Mucosa of descending colon (tissue), 3 donors: ENCODE data around the gene ZFAND6. TPM values are rescaled to one million over a fixed set of nuclear protein-coding genes. Genes with fewer than 3 reads are reported as not detected.

Experiments used
- ATAC-seq: fragments of 200-7000 bp; cut with Tn5 transposase; one replicate; pipeline ENCODE4 v1.9.1; 2020; ENCODE audit warnings: mild to moderate bottlenecking, moderate library complexity
- DNase-seq, 3 donors: peaks; one replicate each; pipeline ENCODE4 v3.0.0-alpha.2; 2020
- H3K36me3 ChIP-seq: fragments of 200-600 bp; one replicate; pipeline ENCODE4 v1.8.0; 2021; ENCODE audit warnings: low read depth, mild to moderate bottlenecking
- H3K4me1 ChIP-seq: fragments of 200-600 bp; one replicate; pipeline ENCODE4 v1.8.0; 2021; ENCODE audit warnings: low read depth, mild to moderate bottlenecking
- H3K4me3 ChIP-seq: fragments of 200-600 bp; one replicate; pipeline ENCODE4 v1.8.0; 2021; ENCODE audit warnings: mild to moderate bottlenecking
- H3K9me3 ChIP-seq: fragments of 200-600 bp; one replicate; pipeline ENCODE4 v1.8.0; 2021; ENCODE audit warnings: mild to moderate bottlenecking
- intact Hi-C, 2 donors: fragments of 100-400 bp; cut with DNase I in 1 of 2; cut with micrococcal nuclease in 1 of 2; formaldehyde crosslinking; loops; one replicate each; pipeline versions ENCODE4 v1.11.0 to v1.11.1; 2022; cut with DNase I, micrococcal nuclease
- total RNA-seq, 3 donors: library from RNA; stranded (reverse); fragmentation: NEBNext Ultra II Directional in 2 of 3; extraction: Animal tissue kit (Norgen Biotek cat#: 25700) in 2 of 3; gene quantifications; one replicate each; pipeline versions ENCODE4 v1.2.1 to v1.2.4, GENCODE V29; 2021 to 2023
- TF ChIP-seq, protein P1 (sequence below): fragments of 200-600 bp; IDR thresholded peaks from one replicate; pipeline ENCODE4 v1.8.0; 2022; ENCODE audit warnings: antibody characterized with exemption, mild to moderate bottlenecking
- donor health status: DM: no; HTN: no; CAD: no; lungs with moderate emphysema.
- donor health status: DM: no; HTN: no; CAD: no.
- donor health status: DM: no; HTN: yes; CAD: no.

Gene ZFAND6
- total RNA-seq, 3 donors from 2014 or later, result 73.0 to 83.3 (median 76.5) TPM

DNA sequence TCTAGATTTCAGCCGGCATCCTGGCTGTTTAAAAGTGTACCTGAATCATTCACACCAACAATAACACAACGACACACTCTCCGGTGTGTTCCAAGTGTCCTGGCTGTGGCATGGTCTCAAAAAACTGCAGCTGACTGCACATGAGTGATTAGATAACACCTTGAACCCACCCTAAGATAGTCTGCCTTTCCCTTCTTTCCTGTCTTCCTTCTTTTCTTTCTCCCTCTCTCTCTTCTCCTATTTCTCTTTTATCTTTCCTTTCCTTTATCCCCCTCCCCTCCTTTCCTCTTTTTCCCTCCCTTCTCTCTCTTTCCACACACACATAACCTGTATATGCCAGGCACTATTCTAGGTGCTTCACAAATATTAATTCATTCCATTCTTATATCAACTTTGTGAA is 92.1 kb downstream of the ZFAND6 start:
- no peak for ATAC-seq
- Histone ChIP-seq H3K4me3 (no peak overlapping the region), H3K36me3 (no peaks in the 10 kb centered on the region), H3K4me1 (peaks cover 10% of the 10 kb centered on the region), H3K9me3 (no peaks in the 10 kb centered on the region)
- TF ChIP-seq, protein P1, sequence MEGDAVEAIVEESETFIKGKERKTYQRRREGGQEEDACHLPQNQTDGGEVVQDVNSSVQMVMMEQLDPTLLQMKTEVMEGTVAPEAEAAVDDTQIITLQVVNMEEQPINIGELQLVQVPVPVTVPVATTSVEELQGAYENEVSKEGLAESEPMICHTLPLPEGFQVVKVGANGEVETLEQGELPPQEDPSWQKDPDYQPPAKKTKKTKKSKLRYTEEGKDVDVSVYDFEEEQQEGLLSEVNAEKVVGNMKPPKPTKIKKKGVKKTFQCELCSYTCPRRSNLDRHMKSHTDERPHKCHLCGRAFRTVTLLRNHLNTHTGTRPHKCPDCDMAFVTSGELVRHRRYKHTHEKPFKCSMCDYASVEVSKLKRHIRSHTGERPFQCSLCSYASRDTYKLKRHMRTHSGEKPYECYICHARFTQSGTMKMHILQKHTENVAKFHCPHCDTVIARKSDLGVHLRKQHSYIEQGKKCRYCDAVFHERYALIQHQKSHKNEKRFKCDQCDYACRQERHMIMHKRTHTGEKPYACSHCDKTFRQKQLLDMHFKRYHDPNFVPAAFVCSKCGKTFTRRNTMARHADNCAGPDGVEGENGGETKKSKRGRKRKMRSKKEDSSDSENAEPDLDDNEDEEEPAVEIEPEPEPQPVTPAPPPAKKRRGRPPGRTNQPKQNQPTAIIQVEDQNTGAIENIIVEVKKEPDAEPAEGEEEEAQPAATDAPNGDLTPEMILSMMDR, result no peak
- intact Hi-C loops, result no loop called here
- no peak for DNase-seq

DNA sequence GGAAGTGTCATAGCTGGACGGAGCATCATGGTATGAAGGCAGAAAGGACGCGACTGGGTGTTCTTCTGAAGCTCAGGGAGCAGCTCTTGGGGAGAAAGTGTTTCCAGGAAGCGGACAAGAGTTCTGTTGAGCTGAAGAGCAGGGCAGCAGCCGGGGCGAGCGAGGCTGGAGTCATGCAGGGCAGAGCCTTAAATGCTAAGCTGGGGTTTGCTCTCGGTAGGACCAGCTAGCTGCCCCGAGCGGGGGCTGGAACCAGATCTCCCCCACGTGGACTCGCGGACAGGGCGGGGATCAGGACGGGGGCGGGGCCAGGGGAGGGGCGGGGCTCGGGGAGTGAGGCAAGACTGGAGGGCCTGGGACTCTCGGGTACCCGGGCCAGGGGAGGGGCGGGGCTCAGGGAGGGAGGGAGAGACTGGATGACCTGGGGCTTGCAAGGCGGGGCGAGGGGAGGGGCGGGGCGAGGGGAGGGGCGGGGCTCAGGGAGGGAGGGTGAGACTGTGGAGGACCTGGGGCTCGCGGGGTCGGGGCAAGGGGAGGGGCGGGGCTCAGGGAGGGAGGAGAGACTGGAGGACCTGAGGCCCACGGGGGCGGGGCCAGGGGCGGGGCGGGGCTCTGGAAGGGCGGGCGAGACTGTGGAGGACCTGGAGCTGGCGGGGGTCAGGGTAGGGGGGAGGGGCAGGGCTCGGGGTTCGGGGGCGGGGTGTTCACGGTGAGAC is 92.9 kb downstream of the ZFAND6 start:
- peak; percentile 93 for ATAC-seq
- Histone ChIP-seq H3K9me3 (no peaks in the 10 kb centered on the region), H3K4me1 (peaks cover 10% of the 10 kb centered on the region), H3K36me3 (no peaks in the 10 kb centered on the region), H3K4me3 (peak overlapping the region; percentile 14)
- intact Hi-C loops, result no loop called here
- TF ChIP-seq, protein P1, result no peak
- DNase-seq, result peak; percentile 97 to 99 (median 98)

DNA sequence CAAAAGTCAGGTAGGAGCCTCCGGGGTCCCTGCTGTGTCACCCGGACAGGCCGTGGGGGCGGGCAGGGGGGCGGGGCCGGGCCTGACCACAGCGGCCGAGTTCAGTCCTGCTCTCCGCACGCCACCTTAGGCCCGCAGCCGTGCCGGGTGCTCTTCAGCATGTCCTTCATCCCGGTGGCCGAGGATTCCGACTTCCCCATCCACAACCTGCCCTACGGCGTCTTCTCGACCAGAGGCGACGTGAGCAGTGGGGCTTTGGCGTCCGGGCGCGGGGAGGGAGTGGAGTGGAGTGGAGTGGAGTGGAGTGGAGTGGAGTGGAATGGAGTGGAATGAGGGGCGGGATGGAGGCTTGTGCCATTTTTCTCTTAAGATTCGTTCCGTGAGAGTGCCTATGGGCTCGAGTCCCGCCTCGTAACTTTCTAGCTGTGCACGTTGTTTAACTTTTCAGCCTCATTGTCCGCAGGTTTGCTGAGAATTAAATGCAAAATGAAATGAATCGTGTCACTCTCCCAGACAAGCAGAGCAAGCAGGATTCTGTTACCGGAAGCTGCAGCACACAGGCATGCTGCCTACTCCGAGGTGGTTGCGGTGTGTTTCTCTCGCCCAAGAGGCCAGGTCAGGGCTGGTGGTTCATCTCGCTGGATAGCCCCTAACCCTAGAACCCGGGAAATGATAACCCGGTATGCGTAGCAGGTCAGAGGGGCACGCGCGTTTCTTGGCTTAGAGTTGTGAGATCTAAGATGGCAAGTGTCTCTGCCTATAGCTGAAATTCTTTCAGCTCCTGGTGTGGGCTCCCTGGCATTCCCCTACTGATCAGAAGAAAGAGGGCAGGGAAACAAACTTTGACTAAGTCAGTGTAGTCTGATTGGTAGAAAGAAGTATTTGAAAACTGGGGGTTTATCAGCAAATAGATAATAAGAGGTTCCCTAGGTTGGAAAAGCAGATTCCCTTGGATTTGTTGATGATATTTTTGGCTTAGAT is 93.7 kb downstream of the ZFAND6 start, which contains the start of gene FAH:
Gene FAH, plus strand, starts transcription at position 104 of the 981 bp plus-strand sequence. Its CDS starts 56 bp downstream, at position 160.
- peak; percentile 84 for ATAC-seq
- peak in 2 of 3 donors; percentile 49 to 59 for DNase-seq
- TF ChIP-seq, protein P1, result no peak
- peaks cover 10% of the 10 kb centered on the region for H3K4me1 ChIP-seq
- H3K36me3 ChIP-seq, result no peaks in the 10 kb centered on the region
- intact Hi-C loops, result no loop called here
- peak within 1 kb of the TSS; percentile 14 for H3K4me3 ChIP-seq
- H3K9me3 ChIP-seq, result no peaks in the 10 kb centered on the region

GRCh38 chr15:80153900-80154299 is 94.4 kb downstream of the ZFAND6 start:
- no peaks in the 10 kb centered on the region for H3K9me3 ChIP-seq
- TF ChIP-seq, protein P1, result no peak
- no peak overlapping the region for H3K4me3 ChIP-seq
- ATAC-seq (no peak), DNase-seq (no peak)
- intact Hi-C loops, result no loop called here
- H3K36me3 ChIP-seq, result no peaks in the 10 kb centered on the region
- peaks cover 10% of the 10 kb centered on the region for H3K4me1 ChIP-seq

DNA sequence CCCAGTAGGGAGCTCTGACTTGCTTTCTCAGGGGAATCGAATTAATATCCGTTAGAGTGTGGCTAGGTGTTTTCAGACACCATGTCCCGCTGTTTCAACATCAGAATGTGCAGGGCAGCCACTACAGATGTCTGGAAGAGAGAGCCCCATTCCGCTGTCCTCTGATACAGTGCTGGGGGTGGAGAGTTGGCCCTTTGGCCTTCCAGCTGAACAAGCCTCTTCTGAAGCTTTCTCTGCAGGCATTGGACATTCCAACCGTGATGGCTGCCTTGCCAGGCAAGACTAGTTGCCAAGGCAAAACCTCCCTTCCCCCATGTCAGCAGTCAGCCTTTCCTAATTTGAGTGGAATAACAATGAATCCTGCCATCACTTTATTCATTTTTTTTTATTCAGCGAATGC is 94.9 kb downstream of the ZFAND6 start:
- TF ChIP-seq, protein P1, result no peak
- ATAC-seq (no peak), DNase-seq (no peak)
- H3K4me3 ChIP-seq, result no peak overlapping the region
- H3K36me3 ChIP-seq, result no peaks in the 10 kb centered on the region
- peaks cover 10% of the 10 kb centered on the region for H3K4me1 ChIP-seq
- H3K9me3 ChIP-seq, result no peaks in the 10 kb centered on the region
- intact Hi-C loops, result no loop called here
